Esophagus muscularis mucosa (tissue), 4 donors: Measurements from ENCODE around the gene ECI1. TPM values are rescaled to one million over a fixed set of nuclear protein-coding genes. Genes with fewer than 3 reads are reported as not detected.

Experiments
- DNase-seq: peaks from one replicate; pipeline ENCODE4 v3.0.0-alpha.2; 2017; ENCODE audit errors: extremely low spot score
- H3K27ac ChIP-seq, 4 donors: fragments of 200-600 bp; sonication (generic); replicated peaks in 1 of 4; 1 replicate in 3 of 4; 2 replicates in 1 of 4; pipeline ENCODE4 v1.5.1; 2016 to 2019; ENCODE audit warnings: mild to moderate bottlenecking in 1 of 4
- H3K27me3 ChIP-seq, 4 donors: fragments of 200-600 bp; sonication (generic); one replicate each; pipeline versions ENCODE4 v1.5.1 to v1.6.0; 2016 to 2019
- H3K36me3 ChIP-seq, 4 donors: fragments of 200-600 bp; sonication (generic); one replicate each; pipeline ENCODE4 v1.5.1; 2016 to 2019
- H3K4me1 ChIP-seq, 4 donors: fragments of 200-600 bp; sonication (generic); one replicate each; pipeline ENCODE4 v1.5.1; 2016 to 2019
- H3K4me3 ChIP-seq, 4 donors: fragments of 200-600 bp; sonication (generic); 1 replicate in 2 of 4; 2 replicates in 2 of 4; pipeline ENCODE4 v1.5.1; 2016 to 2019; ENCODE audit warnings: mild to moderate bottlenecking in 4 of 4, moderate library complexity in 1 of 4
- H3K9me3 ChIP-seq, 4 donors: fragments of 200-600 bp; sonication (generic); 1 replicate in 3 of 4; 2 replicates in 1 of 4; pipeline ENCODE4 v1.5.1; 2016 to 2019
- CTCF ChIP-seq, 3 experiments: fragments of 200-600 bp in 2 of 3; fragments of 450-650 bp in 1 of 3; sonication (generic) in 2 of 3; IDR thresholded peaks; one replicate each; pipeline ENCODE4 v1.5.1; 2017 to 2019; ENCODE audit warnings: antibody characterized with exemption in 3 of 3, mild to moderate bottlenecking in 2 of 3, moderate library complexity in 1 of 3
- EP300 ChIP-seq: sonication (generic); formaldehyde crosslinking; IDR thresholded peaks from one replicate; pipeline ENCODE4 v1.6.1; 2017; ENCODE audit warnings: antibody characterized with exemption
- POLR2A ChIP-seq: fragments of 450-650 bp; IDR thresholded peaks from one replicate; pipeline ENCODE4 v1.6.1; 2017; ENCODE audit warnings: antibody characterized with exemption, moderate library complexity, mild to moderate bottlenecking, low read depth
- POLR2AphosphoS5 ChIP-seq, 2 donors: sonication (generic); formaldehyde crosslinking; IDR thresholded peaks; one replicate each; pipeline ENCODE4 v1.6.1; 2017; ENCODE audit warnings: antibody characterized with exemption in 2 of 2
- WGBS: methylation state at CpG from one replicate; pipeline ENCODE4 v1.1.5; 2018; 5-methylcytosine and 5-hydroxymethylcytosine counted together
- intact Hi-C: fragments of 100-400 bp; cut with DNase I; formaldehyde crosslinking; loops from one replicate; pipeline ENCODE4 v1.15.1; 2023
- total RNA-seq, 4 donors: library from RNA; depleted of rRNA; stranded (reverse); fragments of >200 nt; gene quantifications; one replicate each; pipeline versions ENCODE4 v1.1.0 to v1.2.1, GENCODE V29; 2016

Gene ECI1
- total RNA-seq, 4 donors from 2014 or later: 51.9 to 115 (median 86.6) TPM

- intact Hi-C loops: no loop called here
Measured at GRCh38 chr16:2196981-2197511, 54.3 kb downstream of the ECI1 start.

DNA sequence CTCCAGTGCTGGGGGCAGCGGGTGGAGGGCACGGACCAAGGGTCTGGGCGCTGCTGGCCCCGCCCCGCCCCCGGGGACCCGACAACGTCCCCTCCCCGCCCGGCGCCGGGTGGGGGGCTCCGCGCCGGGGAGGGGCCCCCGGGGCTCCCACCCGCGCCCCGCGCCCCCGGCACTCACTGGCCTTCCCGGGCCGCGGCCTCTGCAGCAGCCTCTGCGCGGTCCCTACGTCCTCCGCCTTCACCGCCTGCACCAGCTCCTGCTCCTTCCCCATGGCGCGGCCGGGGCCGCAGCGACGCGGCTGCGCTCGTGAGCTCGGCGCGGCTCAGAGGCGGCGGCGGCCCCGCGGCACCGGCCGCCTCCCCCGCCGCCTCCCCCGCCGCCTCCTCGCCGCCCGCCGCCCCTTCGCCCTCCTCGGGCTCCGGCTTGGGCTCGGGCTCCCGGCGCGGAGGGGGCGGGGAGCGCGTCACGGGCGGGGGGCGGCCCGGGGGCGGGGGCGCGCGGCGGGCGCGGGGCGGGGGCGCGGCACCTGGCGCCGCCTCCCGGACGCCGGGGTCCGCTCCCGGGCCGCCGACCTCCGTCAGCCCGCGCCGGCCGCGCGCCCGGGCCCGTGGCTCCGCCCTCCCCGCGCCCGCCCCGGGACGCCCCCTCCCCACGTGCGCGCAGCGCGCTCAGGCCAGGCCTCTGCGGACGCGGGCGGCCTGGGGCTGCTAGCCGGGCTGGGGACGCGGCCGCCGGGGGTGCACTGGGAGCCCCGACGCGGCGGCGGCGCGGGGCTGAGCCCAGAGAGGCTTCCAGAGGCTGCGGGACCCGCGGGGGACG is 55.0 kb downstream of the ECI1 start, which contains the start of gene CASKIN1:
Gene CASKIN1, minus strand, starts transcription at position 444 of the 819 bp plus-strand sequence. Its CDS starts 173 bp downstream, at position 271.
- peaks cover 8 to 56% (median 22%) of the 10 kb centered on the region in 4 donors for H3K27me3 ChIP-seq
- H3K4me3 ChIP-seq: peak within 1 kb of the TSS; percentile 52 to 64 (median 52)
- intact Hi-C loops: no loop called here
- H3K9me3 ChIP-seq: no peaks in the 10 kb centered on the region
- no peaks in the 10 kb centered on the region for H3K36me3 ChIP-seq
- TF ChIP-seq EP300 (no peak), CTCF (IDR thresholded peaks at IDR 0.05) (no peak), POLR2AphosphoS5 (IDR thresholded peaks at IDR 0.05) (no peak), POLR2A (no peak)
- WGBS: no CpG with 5 or more reads among the region's 129 CpGs
- DNase-seq: no peak
- no peak within 1 kb of the TSS for H3K27ac ChIP-seq
- peaks cover 9 to 28% (median 21%) of the 10 kb centered on the region in 4 donors for H3K4me1 ChIP-seq

More at GRCh38 chr16:2196981-2197511, 54.3 kb downstream of the ECI1 start:
- Histone ChIP-seq H3K4me1 (peaks cover 9 to 28% (median 21%) of the 10 kb centered on the region in 4 donors), H3K9me3 (no peaks in the 10 kb centered on the region), H3K27me3 (peaks cover 8 to 56% (median 22%) of the 10 kb centered on the region in 4 donors), H3K27ac (no peak overlapping the region), H3K36me3 (no peaks in the 10 kb centered on the region), H3K4me3 (peak overlapping the region; percentile 37 to 64 (median 40))
- DNase-seq: no peak
- TF ChIP-seq POLR2AphosphoS5 (IDR thresholded peaks at IDR 0.05) (no peak), POLR2A (no peak), EP300 (no peak), CTCF (IDR thresholded peaks at IDR 0.05) (no peak)
- WGBS: 31% methylated on average over 5 of the region's 32 CpGs

GRCh38 chr16:2195322-2196161 is 55.8 kb downstream of the ECI1 start:
- DNase-seq: no peak
- TF ChIP-seq EP300 (no peak), POLR2AphosphoS5 (IDR thresholded peaks at IDR 0.05) (no peak), POLR2A (no peak)
- Histone ChIP-seq H3K36me3 (no peaks in the 10 kb centered on the region), H3K27me3 (peaks cover 8 to 56% (median 22%) of the 10 kb centered on the region in 4 donors), H3K4me3 (peak overlapping the region; percentile 52 to 64 (median 52)), H3K4me1 (peaks cover 9 to 28% (median 21%) of the 10 kb centered on the region in 4 donors), H3K9me3 (no peaks in the 10 kb centered on the region), H3K27ac (no peak overlapping the region)
- intact Hi-C loops: no loop called here
- WGBS: 8% methylated on average over 11 of the region's 49 CpGs

GRCh38 chr16:2194852-2195321 is 56.5 kb downstream of the ECI1 start:
- Histone ChIP-seq H3K27me3 (peaks cover 8 to 56% (median 22%) of the 10 kb centered on the region in 4 donors), H3K4me1 (peaks cover 9 to 28% (median 21%) of the 10 kb centered on the region in 4 donors), H3K9me3 (no peaks in the 10 kb centered on the region), H3K4me3 (peak overlapping the region in 1 of 4 donors; percentile 53), H3K27ac (no peak overlapping the region), H3K36me3 (no peaks in the 10 kb centered on the region)
- TF ChIP-seq EP300 (no peak), CTCF (IDR thresholded peaks at IDR 0.05) (peak in 2 of 3 experiments; percentile 13 to 37), POLR2A (no peak)
- intact Hi-C loops: no loop called here
- 30% methylated on average over 6 of the region's 10 CpGs for WGBS
- no peak for DNase-seq
